ENCODE data around the gene WWTR1.

- TF ChIP-seq GATA2 (IDR thresholded peaks at IDR 0.05; ENCODE audit: low read depth, low read length) (no peak), GATA3 (IDR thresholded peaks at IDR 0.05; ENCODE audit: low read depth, low read length) (no peak)
Measured at GRCh38 chr3:149493315-149494021, 164.4 kb downstream of the WWTR1 start.
